HepG2 (cell line): ENCODE data around the gene NUP133. TPM values are rescaled to one million over a fixed set of nuclear protein-coding genes. Genes with fewer than 3 reads are reported as not detected.
A peak's percentile ranks its signal among the peaks of the same experiment; 100 is the strongest.

ENCODE experiments used
- KLF15 ChIP-seq: sonication (generic); formaldehyde crosslinking; IDR thresholded peaks from 2 replicates; pipeline ENCODE4 v1.8.1; 2023; ENCODE audit warnings: borderline replicate concordance, mild to moderate bottlenecking, inconsistent platforms, missing genetic modification reagents, mixed read lengths
- KLF9 ChIP-seq: IDR thresholded peaks from 2 replicates; pipeline ENCODE4 v1.6.1; 2016; ENCODE audit warnings: low read depth
- MAFF ChIP-seq: IDR thresholded peaks from 2 replicates; pipeline ENCODE4 v1.6.1; 2011; ENCODE audit warnings: low read depth, low read length, improper control_type of control experiment
- MEIS2 ChIP-seq: sonication (generic); formaldehyde crosslinking; IDR thresholded peaks from 2 replicates; pipeline ENCODE4 v1.9.0; 2021; ENCODE audit warnings: mild to moderate bottlenecking, missing genetic modification reagents
- RARA ChIP-seq: IDR thresholded peaks from 2 replicates; pipeline ENCODE4 v1.6.1; 2016; ENCODE audit warnings: missing genetic modification reagents, missing compliant biosample characterization
- TGIF2 ChIP-seq: IDR thresholded peaks from 2 replicates; pipeline ENCODE4 v1.6.1; 2016; ENCODE audit warnings: control low read depth, missing compliant biosample characterization
- ZBTB8A ChIP-seq: sonication (generic); formaldehyde crosslinking; IDR thresholded peaks from 2 replicates; pipeline ENCODE4 v1.4.0; 2020; ENCODE audit warnings: mild to moderate bottlenecking, low read depth, missing genetic modification reagents, borderline replicate concordance
- ZNF124 ChIP-seq: sonication (generic); formaldehyde crosslinking; IDR thresholded peaks from 2 replicates; pipeline ENCODE4 v1.4.0; 2020; ENCODE audit warnings: missing genetic modification reagents
- ZNF224 ChIP-seq: sonication (generic); formaldehyde crosslinking; IDR thresholded peaks from 2 replicates; pipeline ENCODE4 v1.5.0; 2020; ENCODE audit warnings: mild to moderate bottlenecking, missing genetic modification reagents
- polyA plus RNA-seq, 8 experiments: library from polyadenylated mRNA; depleted of rRNA in 3 of 8; stranded (reverse) in 7 of 8; unstranded in 1 of 8; fragments of >200 nt; fragmentation: Illumina TruSeq in 4 of 8; extraction: Trizol in 4 of 8; gene quantifications; 2 replicates each; pipeline versions ENCODE4 v1.2.1 to v1.2.3, GENCODE V29; 2011 to 2016; ENCODE audit warnings: low read depth in 4 of 8, missing spikeins in 1 of 8, mixed read lengths in 1 of 8; ENCODE audit not compliant: insufficient read depth in 1 of 8
- total RNA-seq, 5 experiments: library from RNA; depleted of rRNA; stranded (reverse); fragments of >200 nt; fragmentation: Illumina TruSeq; extraction: Trizol; gene quantifications; 2 replicates each; pipeline ENCODE4 v1.2.3, GENCODE V29; 2016; ENCODE audit warnings: low read depth in 1 of 5
- TF ChIP-seq, protein P1 (sequence below): sonication (generic); formaldehyde crosslinking; IDR thresholded peaks from 2 replicates; pipeline ENCODE4 v1.5.0; 2020; ENCODE audit warnings: mild to moderate bottlenecking, missing genetic modification reagents
- TF ChIP-seq, protein P2 (sequence below): sonication (generic); formaldehyde crosslinking; IDR thresholded peaks from 2 replicates; pipeline ENCODE4 v1.5.1; 2020; ENCODE audit warnings: mild to moderate bottlenecking, missing genetic modification reagents, moderate library complexity
- TF ChIP-seq, protein P3 (sequence below): sonication (generic); formaldehyde crosslinking; IDR thresholded peaks from 2 replicates; pipeline ENCODE4 v1.5.1; 2020; ENCODE audit warnings: mild to moderate bottlenecking, missing genetic modification reagents
- TF ChIP-seq, protein P4 (sequence below): sonication (generic); formaldehyde crosslinking; IDR thresholded peaks from 2 replicates; pipeline ENCODE4 v1.4.0; 2020; ENCODE audit warnings: missing genetic modification reagents
- TF ChIP-seq, protein P5 (sequence below): sonication (generic); formaldehyde crosslinking; IDR thresholded peaks from 2 replicates; pipeline ENCODE4 v1.4.0; 2020; ENCODE audit warnings: low read depth, mild to moderate bottlenecking, missing genetic modification reagents

The NUP133 gene
- total and polyA plus RNA-seq, 2 of the 13 experiments (the other 11 are each of a cell fraction or from before 2014, with no cell fraction given) = 17.7 to 45.6 TPM

DNA sequence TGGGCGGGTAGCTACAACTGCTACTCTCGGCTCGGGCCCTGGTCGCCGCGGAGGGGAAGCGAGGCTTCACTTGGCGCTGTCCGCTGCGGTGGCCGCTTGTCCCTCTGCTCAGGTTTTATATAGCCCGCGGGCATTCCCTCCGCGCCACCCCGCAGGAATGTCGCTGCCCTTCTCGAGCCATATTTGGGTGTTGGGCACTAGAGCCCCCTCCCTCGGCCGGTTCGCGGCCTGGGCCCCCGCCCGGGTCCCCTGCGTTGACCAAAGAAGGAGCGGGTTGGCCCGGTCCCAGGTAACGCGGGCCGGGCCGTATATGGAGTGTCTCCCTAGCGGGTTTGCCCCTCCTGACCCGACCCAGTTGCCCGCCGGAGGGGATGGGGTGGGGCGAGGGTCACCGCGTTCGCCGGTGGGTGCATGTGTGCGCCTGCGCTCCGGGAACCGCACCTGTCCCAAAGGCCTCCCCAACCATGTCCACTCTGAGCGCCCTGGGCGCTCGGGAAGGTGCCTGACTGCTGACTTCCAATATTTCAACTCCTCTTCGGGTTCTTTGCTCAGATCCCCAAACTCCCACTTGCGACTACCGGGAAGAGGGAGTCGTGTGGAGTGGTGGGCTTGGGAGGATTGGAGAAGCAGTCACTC is 74.0 kb downstream of the NUP133 start, which contains the start of gene ACTA1 (continued):
- TF ChIP-seq KLF9 (CRISPR knock-in tag) (no peak), RARA (CRISPR knock-in tag) (no peak), ZNF224 (CRISPR knock-in tag) (no peak), ZBTB8A (CRISPR knock-in tag) (no peak), KLF15 (no peak), MEIS2 (CRISPR knock-in tag) (no peak), TGIF2 (no peak), ZNF124 (CRISPR knock-in tag) (no peak), MAFF (no peak)
- TF ChIP-seq, protein P1, sequence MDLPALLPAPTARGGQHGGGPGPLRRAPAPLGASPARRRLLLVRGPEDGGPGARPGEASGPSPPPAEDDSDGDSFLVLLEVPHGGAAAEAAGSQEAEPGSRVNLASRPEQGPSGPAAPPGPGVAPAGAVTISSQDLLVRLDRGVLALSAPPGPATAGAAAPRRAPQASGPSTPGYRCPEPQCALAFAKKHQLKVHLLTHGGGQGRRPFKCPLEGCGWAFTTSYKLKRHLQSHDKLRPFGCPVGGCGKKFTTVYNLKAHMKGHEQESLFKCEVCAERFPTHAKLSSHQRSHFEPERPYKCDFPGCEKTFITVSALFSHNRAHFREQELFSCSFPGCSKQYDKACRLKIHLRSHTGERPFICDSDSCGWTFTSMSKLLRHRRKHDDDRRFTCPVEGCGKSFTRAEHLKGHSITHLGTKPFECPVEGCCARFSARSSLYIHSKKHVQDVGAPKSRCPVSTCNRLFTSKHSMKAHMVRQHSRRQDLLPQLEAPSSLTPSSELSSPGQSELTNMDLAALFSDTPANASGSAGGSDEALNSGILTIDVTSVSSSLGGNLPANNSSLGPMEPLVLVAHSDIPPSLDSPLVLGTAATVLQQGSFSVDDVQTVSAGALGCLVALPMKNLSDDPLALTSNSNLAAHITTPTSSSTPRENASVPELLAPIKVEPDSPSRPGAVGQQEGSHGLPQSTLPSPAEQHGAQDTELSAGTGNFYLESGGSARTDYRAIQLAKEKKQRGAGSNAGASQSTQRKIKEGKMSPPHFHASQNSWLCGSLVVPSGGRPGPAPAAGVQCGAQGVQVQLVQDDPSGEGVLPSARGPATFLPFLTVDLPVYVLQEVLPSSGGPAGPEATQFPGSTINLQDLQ (CRISPR knock-in tag) = no peak
- TF ChIP-seq, protein P2, sequence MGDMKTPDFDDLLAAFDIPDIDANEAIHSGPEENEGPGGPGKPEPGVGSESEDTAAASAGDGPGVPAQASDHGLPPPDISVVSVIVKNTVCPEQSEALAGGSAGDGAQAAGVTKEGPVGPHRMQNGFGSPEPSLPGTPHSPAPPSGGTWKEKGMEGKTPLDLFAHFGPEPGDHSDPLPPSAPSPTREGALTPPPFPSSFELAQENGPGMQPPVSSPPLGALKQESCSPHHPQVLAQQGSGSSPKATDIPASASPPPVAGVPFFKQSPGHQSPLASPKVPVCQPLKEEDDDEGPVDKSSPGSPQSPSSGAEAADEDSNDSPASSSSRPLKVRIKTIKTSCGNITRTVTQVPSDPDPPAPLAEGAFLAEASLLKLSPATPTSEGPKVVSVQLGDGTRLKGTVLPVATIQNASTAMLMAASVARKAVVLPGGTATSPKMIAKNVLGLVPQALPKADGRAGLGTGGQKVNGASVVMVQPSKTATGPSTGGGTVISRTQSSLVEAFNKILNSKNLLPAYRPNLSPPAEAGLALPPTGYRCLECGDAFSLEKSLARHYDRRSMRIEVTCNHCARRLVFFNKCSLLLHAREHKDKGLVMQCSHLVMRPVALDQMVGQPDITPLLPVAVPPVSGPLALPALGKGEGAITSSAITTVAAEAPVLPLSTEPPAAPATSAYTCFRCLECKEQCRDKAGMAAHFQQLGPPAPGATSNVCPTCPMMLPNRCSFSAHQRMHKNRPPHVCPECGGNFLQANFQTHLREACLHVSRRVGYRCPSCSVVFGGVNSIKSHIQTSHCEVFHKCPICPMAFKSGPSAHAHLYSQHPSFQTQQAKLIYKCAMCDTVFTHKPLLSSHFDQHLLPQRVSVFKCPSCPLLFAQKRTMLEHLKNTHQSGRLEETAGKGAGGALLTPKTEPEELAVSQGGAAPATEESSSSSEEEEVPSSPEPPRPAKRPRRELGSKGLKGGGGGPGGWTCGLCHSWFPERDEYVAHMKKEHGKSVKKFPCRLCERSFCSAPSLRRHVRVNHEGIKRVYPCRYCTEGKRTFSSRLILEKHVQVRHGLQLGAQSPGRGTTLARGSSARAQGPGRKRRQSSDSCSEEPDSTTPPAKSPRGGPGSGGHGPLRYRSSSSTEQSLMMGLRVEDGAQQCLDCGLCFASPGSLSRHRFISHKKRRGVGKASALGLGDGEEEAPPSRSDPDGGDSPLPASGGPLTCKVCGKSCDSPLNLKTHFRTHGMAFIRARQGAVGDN = peak; percentile 26; the same call in 1 of the 2 replicates
- TF ChIP-seq, protein P3, sequence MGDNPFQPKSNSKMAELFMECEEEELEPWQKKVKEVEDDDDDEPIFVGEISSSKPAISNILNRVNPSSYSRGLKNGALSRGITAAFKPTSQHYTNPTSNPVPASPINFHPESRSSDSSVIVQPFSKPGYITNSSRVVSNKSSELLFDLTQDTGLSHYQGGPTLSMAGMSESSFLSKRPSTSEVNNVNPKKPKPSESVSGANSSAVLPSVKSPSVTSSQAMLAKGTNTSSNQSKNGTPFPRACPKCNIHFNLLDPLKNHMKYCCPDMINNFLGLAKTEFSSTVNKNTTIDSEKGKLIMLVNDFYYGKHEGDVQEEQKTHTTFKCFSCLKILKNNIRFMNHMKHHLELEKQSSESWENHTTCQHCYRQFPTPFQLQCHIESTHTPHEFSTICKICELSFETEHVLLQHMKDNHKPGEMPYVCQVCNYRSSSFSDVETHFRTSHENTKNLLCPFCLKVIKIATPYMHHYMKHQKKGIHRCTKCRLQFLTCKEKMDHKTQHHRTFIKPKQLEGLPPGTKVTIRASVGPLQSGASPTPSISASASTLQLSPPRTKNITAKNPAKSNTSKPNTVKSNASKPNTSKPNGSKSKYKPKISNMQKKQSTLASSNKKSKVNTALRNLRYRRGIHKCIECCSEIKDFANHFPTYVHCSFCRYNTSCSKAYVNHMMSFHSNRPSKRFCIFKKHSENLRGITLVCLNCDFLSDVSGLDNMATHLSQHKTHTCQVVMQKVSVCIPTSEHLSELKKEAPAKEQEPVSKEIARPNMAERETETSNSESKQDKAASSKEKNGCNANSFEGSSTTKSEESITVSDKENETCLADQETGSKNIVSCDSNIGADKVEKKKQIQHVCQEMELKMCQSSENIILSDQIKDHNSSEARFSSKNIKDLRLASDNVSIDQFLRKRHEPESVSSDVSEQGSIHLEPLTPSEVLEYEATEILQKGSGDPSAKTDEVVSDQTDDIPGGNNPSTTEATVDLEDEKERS = no peak
- TF ChIP-seq, protein P4, sequence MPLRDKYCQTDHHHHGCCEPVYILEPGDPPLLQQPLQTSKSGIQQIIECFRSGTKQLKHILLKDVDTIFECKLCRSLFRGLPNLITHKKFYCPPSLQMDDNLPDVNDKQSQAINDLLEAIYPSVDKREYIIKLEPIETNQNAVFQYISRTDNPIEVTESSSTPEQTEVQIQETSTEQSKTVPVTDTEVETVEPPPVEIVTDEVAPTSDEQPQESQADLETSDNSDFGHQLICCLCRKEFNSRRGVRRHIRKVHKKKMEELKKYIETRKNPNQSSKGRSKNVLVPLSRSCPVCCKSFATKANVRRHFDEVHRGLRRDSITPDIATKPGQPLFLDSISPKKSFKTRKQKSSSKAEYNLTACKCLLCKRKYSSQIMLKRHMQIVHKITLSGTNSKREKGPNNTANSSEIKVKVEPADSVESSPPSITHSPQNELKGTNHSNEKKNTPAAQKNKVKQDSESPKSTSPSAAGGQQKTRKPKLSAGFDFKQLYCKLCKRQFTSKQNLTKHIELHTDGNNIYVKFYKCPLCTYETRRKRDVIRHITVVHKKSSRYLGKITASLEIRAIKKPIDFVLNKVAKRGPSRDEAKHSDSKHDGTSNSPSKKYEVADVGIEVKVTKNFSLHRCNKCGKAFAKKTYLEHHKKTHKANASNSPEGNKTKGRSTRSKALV = peak; percentile 96
- TF ChIP-seq, protein P5, sequence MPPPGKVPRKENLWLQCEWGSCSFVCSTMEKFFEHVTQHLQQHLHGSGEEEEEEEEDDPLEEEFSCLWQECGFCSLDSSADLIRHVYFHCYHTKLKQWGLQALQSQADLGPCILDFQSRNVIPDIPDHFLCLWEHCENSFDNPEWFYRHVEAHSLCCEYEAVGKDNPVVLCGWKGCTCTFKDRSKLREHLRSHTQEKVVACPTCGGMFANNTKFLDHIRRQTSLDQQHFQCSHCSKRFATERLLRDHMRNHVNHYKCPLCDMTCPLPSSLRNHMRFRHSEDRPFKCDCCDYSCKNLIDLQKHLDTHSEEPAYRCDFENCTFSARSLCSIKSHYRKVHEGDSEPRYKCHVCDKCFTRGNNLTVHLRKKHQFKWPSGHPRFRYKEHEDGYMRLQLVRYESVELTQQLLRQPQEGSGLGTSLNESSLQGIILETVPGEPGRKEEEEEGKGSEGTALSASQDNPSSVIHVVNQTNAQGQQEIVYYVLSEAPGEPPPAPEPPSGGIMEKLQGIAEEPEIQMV (CRISPR knock-in tag) = no peak
